Measurements from ENCODE around the gene MTOR. TPM values are rescaled to one million over a fixed set of nuclear protein-coding genes. Genes with fewer than 3 reads are reported as not detected.
"Not testable (repeated sequence)": the region's sequence is repeated elsewhere in the genome, so short reads cannot be mapped to it uniquely, and the experiment has no call there.

MTOR gene
- total RNA-seq, 2 donors from 2014 or later, result 29.3 to 34.1 TPM

GRCh38 chr1:11162752-11163151, 99.6 kb downstream of the MTOR start:
- intact Hi-C loops (cut with DNase I); ATAC-seq; DNase-seq: not testable (repeated sequence)

DNA sequence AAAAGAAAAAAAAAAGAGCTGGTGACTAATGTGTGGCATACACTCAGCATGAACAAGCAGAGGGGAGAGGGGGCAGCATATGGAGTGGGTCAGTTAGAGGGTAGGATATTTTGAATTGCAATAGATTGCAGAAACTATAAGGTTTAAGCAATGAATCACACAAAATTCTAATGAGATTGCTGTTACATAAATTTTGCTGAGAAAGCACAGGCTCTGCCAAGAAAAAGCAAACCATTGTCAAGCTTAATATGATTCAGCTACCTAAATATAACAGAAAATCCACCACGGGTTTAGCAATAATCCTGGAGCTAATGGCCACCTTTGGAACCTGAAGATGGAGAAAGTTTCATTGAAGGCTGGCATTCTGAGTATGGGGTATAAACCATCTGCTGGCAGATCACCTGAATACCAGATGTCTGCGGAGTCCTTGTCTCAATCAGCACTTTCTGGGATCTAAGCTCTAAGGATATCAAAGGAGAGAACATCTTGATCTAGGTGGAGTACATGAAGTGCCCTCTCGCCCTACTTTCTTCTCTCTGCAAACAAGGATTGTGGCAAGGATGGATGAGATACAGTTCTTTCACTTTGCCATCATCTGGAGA, 103.5 kb downstream of the MTOR start:
- intact Hi-C loops (cut with DNase I), result no loop called here
- ATAC-seq, result peak in 1 of 2 donors; percentile 87

GRCh38 chr1:11158291-11158690, 104.1 kb downstream of the MTOR start:
- no peak for DNase-seq
- intact Hi-C loops (cut with DNase I), result no loop called here
- ATAC-seq, result peak; percentile 15 to 50

More for the DNA sequence above, 103.5 kb downstream of the MTOR start:
- DNase-seq, result no peak

DNA sequence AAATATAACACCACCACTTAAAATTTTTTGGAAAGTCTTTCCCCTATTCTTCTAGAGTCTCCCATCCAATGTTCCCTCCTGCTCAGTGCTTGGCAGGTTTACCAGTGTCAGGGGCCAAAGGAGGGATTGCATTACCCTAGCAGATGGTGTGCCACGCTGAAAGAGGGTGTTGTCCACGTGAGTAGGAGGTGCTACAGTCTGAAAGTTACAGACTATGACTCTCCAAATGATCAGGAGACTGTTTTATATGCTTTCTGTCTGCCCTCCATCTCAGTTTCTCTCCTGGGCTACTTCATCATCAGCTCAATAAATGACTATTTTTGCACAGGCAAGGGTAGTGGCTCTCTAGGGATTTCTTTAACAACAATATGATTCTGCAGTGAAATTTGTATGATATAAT, 104.5 kb downstream of the MTOR start:
- intact Hi-C loops (cut with DNase I), result no loop called here
- DNase-seq (peak; percentile 25), ATAC-seq (peak; percentile 85 to 91)

DNA sequence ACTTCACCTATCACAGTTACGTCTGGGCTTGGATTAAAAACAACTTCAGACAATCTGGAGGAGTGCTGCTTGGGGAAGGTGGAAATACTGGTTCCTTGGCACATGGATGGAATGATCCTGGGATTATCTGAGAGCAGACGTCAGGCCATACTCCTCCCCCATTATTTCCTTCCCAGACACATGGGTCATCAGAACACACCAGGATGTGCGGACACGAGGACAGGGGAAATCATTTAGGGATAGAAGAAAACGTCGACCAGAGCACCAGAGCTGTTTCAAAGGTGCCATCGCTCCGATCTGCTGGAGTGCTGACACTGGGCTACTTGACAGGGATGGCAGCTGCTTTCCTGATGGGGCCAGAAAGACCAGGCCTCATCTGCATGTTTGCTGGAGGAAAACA, 105.0 kb downstream of the MTOR start:
- DNase-seq, result peak; percentile 23
- intact Hi-C loops (cut with DNase I), result no loop called here
- peak; percentile 51 to 88 for ATAC-seq

DNA sequence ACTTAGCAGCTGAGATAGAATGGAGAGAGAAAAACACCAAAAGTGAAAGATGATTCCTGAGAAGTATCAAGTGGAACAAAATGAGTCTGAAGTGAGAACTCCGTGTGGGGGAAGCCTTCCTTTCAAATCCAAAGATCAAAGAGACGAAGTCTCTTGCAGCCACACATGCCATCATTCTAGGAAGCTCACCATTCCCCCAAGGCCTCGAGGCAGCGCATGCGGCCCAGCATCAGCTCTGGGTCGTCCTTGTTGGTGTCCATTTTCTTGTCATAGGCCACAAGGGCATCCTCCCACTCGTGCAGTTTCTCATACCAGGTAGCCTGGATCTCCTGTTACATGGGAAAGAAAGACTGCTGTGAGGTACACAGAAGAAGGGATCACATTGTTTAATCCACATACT, 105.4 kb downstream of the MTOR start:
- ATAC-seq, result no peak
- DNase-seq, result no peak
- intact Hi-C loops (cut with DNase I), result no loop called here

DNA sequence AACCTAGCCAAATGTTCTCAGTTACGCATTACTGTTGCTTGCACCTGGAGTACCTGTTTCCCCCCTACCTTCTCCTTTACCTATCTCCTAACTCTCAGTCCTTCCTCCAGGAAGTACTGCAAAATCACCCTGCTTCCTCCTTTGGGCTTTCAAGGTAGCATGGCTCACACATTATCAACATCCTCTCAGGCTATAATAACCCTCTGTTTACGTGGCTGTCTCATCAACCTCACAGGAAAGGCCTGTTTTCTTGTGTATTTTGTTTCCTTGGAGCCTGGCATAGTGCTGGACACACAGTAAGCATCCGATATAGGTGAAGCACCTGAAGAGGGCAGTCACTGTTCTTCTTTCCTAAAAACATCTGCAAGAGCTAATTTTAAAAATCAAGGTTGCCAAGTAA, 105.9 kb downstream of the MTOR start:
- intact Hi-C loops (cut with DNase I), result no loop called here
- DNase-seq (no peak), ATAC-seq (no peak)

DNA sequence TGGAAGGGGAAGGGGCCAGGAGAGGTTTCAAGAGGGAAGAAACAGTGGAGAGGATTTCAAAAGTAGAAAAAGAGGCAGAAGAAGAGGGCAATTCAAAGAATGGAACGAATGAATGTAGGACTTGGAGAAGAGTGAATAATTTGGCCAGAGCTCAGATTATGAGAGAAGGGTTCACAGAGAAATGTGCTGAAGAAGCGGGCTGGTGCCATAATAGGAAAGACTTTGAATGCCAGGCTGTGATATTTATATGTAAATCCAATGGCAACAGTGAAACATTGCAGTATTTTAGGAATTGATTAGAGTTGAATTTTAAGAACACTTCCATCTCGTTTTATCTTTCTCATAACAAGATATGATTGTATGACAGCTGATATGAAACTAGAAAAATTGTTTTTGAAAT, 109.2 kb downstream of the MTOR start:
- DNase-seq, result no peak
- intact Hi-C loops (cut with DNase I), result no loop called here
- ATAC-seq, result no peak

- DNase-seq, result no peak
- ATAC-seq, result no peak
- intact Hi-C loops (cut with DNase I), result no loop called here
Measured at GRCh38 chr1:11152755-11153154, 109.6 kb downstream of the MTOR start.

DNA sequence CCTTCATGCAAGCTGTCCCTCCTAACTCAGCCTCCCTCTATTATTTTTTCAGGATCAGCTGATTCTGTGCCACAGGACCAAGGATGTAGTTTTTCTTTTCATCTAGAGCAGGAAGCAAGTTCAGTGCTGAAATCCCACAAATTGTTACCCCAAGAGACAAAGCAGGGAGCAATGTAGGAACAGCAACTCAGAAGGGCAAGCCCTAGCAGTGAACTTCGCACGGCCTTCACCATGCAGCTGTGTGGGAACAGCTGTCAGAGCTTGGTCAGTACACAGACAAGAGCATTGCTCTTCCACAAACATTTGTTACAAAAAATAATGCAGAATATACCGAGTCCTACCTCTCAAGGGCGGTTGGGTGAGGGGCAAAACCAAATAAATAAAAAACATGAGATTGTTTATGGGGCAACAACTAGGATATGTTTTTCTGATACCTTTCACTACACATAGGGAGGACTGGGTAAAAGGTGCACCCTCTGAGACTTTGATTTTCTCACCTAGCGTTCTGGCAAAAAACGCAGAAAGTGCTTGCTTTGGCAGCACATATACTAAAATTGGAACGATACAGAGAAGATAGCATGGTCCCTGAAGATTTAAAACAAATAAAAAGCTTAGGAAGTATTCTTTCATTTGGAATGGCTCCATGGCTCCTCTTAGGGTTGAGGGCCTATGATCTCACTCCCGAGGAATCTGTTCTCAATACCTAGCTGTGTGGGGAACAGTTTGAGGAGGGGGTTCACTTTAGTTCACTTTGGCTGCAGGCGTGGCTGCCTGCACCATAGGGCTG, 110.3 kb downstream of the MTOR start:
- intact Hi-C loops (cut with DNase I), result no loop called here
- no peak for DNase-seq

GRCh38 chr1:11151114-11151513, 111.2 kb downstream of the MTOR start:
- ATAC-seq, result peak; percentile 11 to 15
- intact Hi-C loops (cut with DNase I), result no loop called here
- no peak for DNase-seq

More for the DNA sequence above, 110.3 kb downstream of the MTOR start:
- peak; percentile 39 to 69 for ATAC-seq

DNA sequence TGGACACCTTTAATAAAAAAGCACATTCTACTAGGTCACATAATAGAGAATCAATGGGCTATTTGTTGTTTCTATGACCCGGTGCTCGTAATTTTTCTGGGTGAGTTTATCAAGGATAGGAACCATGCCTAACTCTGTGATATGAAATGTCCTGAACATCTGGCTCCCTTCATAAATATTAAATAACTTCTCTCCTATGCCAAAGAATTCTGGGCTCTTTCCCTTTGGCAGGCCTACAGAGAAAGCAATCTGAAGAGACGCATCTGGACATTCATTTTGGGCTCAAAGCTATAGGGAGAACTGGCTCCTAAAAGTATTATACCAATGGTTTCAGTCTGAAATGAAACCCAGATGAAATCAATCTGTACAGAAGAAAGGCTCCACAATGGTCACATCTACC, 112.0 kb downstream of the MTOR start:
- intact Hi-C loops (cut with DNase I), result no loop called here
- ATAC-seq (peak; percentile 23 to 27), DNase-seq (no peak)

DNA sequence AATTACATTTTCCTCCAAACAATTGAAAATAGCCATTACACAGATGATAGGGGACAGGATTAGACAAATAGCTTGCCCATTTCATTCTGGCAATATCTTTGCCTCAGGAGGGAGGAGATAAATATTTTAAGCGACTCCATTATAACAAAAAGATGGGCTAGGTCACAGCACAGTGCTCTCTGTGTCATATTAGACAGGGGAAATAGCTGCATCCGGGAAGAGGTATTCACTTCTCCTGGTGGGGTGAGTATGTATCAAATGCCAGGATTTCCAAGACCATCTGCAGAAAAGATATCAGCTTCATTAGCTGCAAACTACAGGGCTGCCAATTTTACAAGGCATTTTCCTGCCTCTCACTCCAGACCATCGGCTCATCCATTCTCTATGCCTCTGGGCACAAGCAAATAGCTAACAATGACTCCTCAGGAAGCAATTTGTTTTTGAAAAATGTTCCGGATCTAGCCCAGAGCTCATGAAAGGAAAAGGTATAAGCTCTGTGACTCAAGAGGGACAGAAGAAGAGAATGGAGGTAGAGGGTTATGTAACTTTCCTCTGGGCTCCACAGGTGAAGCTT, 115.1 kb downstream of the MTOR start:
- intact Hi-C loops (cut with DNase I), result no loop called here
- no peak for ATAC-seq

DNA sequence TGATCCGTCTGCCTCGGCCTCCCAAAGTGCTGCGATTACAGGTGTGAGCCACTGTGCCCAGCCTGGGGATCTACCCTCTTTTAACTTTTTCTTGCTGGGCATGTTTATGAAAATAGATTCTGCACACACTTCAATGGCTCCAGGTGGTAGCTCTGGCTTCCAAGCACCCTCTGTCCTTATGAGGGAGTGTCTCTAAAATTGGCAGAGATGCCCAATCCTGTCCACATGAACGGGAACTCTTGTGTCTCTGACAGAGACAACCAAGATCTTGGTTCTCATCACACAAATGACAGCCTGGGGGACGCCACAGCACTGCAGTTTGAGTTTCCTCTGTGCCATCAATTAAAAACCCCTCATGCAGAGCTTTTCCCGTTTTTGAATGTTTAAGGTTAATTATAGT, 116.6 kb downstream of the MTOR start:
- intact Hi-C loops (cut with DNase I), result no loop called here
- ATAC-seq (no peak), DNase-seq (no peak)

More for the DNA sequence above, 115.1 kb downstream of the MTOR start:
- DNase-seq, result no peak

DNA sequence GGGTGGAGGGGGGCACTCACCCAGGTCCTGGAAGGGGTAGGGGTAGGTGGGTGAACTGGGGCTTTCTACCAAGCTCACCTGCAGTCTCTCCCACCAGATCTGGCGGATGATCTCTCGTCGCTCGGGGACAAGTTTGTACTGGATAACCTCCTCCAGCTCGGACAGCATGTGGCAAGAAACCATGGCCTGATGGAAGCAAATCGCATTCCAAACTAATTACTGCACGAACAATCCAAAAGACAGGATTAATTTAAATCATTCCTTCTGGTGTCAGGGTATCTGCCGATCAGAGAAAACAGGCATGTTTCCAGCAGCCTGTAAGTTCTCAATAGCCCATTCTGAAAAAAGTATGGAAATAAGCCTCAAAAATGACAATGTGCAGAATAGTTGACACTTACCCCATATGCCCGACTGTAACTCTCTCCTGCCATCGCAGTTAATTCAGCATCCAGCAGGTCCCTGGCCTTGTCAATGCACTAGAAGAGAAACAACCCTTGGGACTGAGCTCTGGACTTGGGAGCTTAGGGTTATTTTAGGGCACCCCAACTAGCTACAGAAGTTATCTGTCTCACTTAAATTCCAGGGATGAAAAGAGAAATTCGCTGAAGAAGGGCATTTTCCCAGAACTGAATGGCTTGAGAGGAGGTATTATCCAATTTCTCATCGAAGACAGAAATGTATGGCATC, 117.6 kb downstream of the MTOR start:
- DNase-seq, result no peak
- no peak for ATAC-seq
- intact Hi-C loops (cut with DNase I), result no loop called here

DNA sequence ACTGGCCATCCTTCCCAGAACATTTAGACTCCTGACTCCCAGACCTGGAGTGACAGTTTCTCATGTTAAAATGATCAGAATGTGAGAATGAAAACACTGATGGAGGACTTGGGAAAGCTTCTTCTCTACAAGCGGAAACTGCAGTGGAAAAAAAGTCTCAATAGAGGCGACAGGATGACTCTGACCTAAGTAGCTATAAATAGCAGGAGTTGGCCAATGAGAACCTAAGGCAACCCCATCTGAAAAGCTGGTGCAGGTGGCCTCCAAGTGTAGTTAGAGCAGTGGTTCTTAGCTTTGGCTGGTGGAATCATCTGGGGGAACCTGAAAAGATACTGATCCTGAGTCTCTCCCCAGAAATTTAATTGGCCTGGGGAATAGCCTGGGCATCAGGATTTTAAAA, 118.4 kb downstream of the MTOR start:
- intact Hi-C loops (cut with DNase I), result no loop called here
- ATAC-seq (peak; percentile 61 to 69), DNase-seq (no peak)

- ATAC-seq (no peak), DNase-seq (no peak)
- intact Hi-C loops (cut with DNase I), result no loop called here
Measured at GRCh38 chr1:11143401-11143800, 119.0 kb downstream of the MTOR start.

GRCh38 chr1:11142618-11143391, 119.5 kb downstream of the MTOR start:
- ATAC-seq, result no peak
- intact Hi-C loops (cut with DNase I), result no loop called here
- no peak for DNase-seq

DNA sequence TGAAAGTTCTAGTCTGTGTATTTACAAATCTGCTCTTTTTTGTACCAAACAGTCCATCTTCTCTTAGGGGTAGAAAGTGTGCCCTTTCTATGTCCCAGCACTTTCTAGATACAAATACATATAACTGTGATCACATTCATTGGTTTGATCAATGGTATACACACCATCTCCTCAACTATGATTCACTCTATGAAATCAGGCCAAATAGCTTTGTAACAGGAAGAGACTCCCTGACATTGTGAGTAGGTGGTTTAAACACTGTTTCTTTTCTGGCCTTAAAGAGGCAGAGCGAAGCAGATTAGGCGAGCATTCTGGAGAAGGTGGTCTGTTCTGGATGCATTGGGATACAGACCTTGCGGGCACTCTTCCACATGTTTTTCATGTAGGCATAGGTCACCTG, 123.4 kb downstream of the MTOR start:
- intact Hi-C loops (cut with DNase I), result no loop called here
- ATAC-seq (no peak), DNase-seq (no peak)
